Endothelial cell of umbilical vein (primary cell): ENCODE results near the gene MRPL55. TPM values are rescaled to one million over a fixed set of nuclear protein-coding genes. Genes with fewer than 3 reads are reported as not detected.

Source experiments
- BruUV-seq: library from RNA; stranded (reverse); fragments of 400-500 nt; replicated peaks from 2 replicates; lab custom pipeline; 2021; lab: Mats Ljungman, UMichigan
- CTCF ChIA-PET: fragments of 300-600, 350-600 bp; sonication (Branson Sonifier 250); formaldehyde crosslinking; loops from one replicate; lab custom pipeline; 2021; ENCODE audit warnings: antibody characterized with exemption, inconsistent platforms; lab: Charles Lee
- POLR2A ChIA-PET: fragments of 300-600, 350-600 bp; sonication (Branson Sonifier 250); formaldehyde crosslinking; loops from one replicate; lab custom pipeline; 2021; ENCODE audit warnings: antibody characterized with exemption, inconsistent platforms; lab: Charles Lee
- DNase-seq: peaks from one replicate; pipeline ENCODE4 v3.0.0-alpha.2; 2011; ENCODE audit warnings: low read depth, low spot score
- FAIRE-seq: peaks from 2 replicates; lab custom pipeline; 2011; peaks lifted over from hg19 to GRCh38; lab: Jason Lieb, UNC
- H2AFZ ChIP-seq: 2 replicates; pipeline ENCODE4 v1.6.0; 2012; ENCODE audit warnings: low read depth, low read length, control low read depth, inconsistent platforms
- H3K27ac ChIP-seq: 2 replicates; pipeline ENCODE4 v1.5.1; 2011; ENCODE audit warnings: low read depth, mild to moderate bottlenecking, control low read depth, low read length, moderate library complexity; ENCODE audit not compliant: insufficient read depth
- H3K27me3 ChIP-seq, 2 experiments: 2 replicates each; pipeline versions ENCODE4 v1.6.0 to v1.6.1; 2011; ENCODE audit warnings: low read length in 2 of 2, mixed read lengths in 1 of 2; ENCODE audit not compliant: control insufficient read depth in 2 of 2, insufficient read depth in 2 of 2
- H3K36me3 ChIP-seq, 2 experiments: 2 replicates in 1 of 2; 3 replicates in 1 of 2; pipeline ENCODE4 v1.5.1; 2011; ENCODE audit warnings: low read length in 2 of 2, mild to moderate bottlenecking in 1 of 2, moderate library complexity in 1 of 2; ENCODE audit not compliant: control insufficient read depth in 2 of 2, insufficient read depth in 2 of 2; ENCODE audit errors: extremely low read depth in 1 of 2
- H3K4me1 ChIP-seq: 3 replicates; pipeline ENCODE4 v1.5.1; 2011; ENCODE audit warnings: mild to moderate bottlenecking, low read length; ENCODE audit not compliant: control insufficient read depth, insufficient read depth; ENCODE audit errors: extremely low read depth
- H3K4me2 ChIP-seq: 2 replicates; pipeline ENCODE4 v1.6.1; 2011; ENCODE audit warnings: low read length, control low read depth, mixed read lengths; ENCODE audit not compliant: insufficient read depth
- H3K4me3 ChIP-seq, 3 experiments: fragments of 200-600 bp in 1 of 3; sonication (generic), shearing (Covaris generic) in 1 of 3; replicated peaks in 1 of 3; 2 replicates each; pipeline ENCODE4 v1.5.1; 2011 to 2016; ENCODE audit warnings: control low read depth in 3 of 3, low read length in 3 of 3, mild to moderate bottlenecking in 2 of 3, inconsistent platforms in 1 of 3, low read depth in 1 of 3, moderate library complexity in 1 of 3; ENCODE audit not compliant: insufficient read depth in 1 of 3
- H3K79me2 ChIP-seq: 2 replicates; pipeline ENCODE4 v1.6.0; 2012; ENCODE audit warnings: low read length, inconsistent platforms; ENCODE audit not compliant: control insufficient read depth, insufficient read depth
- H3K9ac ChIP-seq: replicated peaks from 2 replicates; pipeline ENCODE3; 2011; ENCODE audit warnings: low read length, control low read depth; ENCODE audit not compliant: insufficient read depth; ENCODE audit errors: extremely low read depth
- H3K9me1 ChIP-seq: replicated peaks from 3 replicates; pipeline ENCODE4 v1.6.0; 2011; ENCODE audit warnings: mild to moderate bottlenecking, low read length; ENCODE audit not compliant: control insufficient read depth, insufficient read depth; ENCODE audit errors: extremely low read depth
- H3K9me3 ChIP-seq: replicated peaks from 2 replicates; pipeline ENCODE4 v1.5.1; 2012; ENCODE audit warnings: low read length, inconsistent platforms; ENCODE audit not compliant: control insufficient read depth, insufficient read depth
- H4K20me1 ChIP-seq: replicated peaks from 2 replicates; pipeline ENCODE3; 2011; ENCODE audit warnings: mild to moderate bottlenecking, low read length; ENCODE audit not compliant: control insufficient read depth, insufficient read depth; ENCODE audit errors: extremely low read depth
- CTCF ChIP-seq, 2 donors: IDR thresholded peaks; 1 replicate in 1 of 2; 2 replicates in 1 of 2; pipeline ENCODE4 v1.5.1; 2011; ENCODE audit warnings: low read length in 2 of 2, mild to moderate bottlenecking in 2 of 2, moderate library complexity in 2 of 2, control low read depth in 1 of 2, inconsistent platforms in 1 of 2, low read depth in 1 of 2; ENCODE audit not compliant: insufficient read depth in 1 of 2; ENCODE audit errors: extremely low read depth in 1 of 2
- EZH2 ChIP-seq: IDR thresholded peaks from 2 replicates; pipeline ENCODE4 v1.6.1; 2012; ENCODE audit warnings: borderline replicate concordance, low read depth, mild to moderate bottlenecking, moderate library complexity, low read length, inconsistent platforms; ENCODE audit not compliant: severe bottlenecking
- FOS ChIP-seq: IDR thresholded peaks from 2 replicates; pipeline ENCODE4 v1.6.1; 2011; ENCODE audit warnings: mild to moderate bottlenecking, low read length, moderate library complexity, borderline replicate concordance; ENCODE audit not compliant: insufficient read depth
- GATA2 ChIP-seq: IDR thresholded peaks from 2 replicates; pipeline ENCODE4 v1.7.0; 2011; ENCODE audit warnings: low read depth, mild to moderate bottlenecking, moderate library complexity, mixed read lengths, low read length; ENCODE audit not compliant: insufficient read length, insufficient read depth
- JUN ChIP-seq: IDR thresholded peaks from 2 replicates; pipeline ENCODE4 v1.6.1; 2011; ENCODE audit warnings: borderline replicate concordance, low read depth; ENCODE audit not compliant: insufficient read length, insufficient read depth
- MAX ChIP-seq: IDR thresholded peaks from 2 replicates; pipeline ENCODE4 v1.6.1; 2011; ENCODE audit not compliant: insufficient read depth, insufficient read length
- MYC ChIP-seq: IDR thresholded peaks from one replicate; pipeline ENCODE4 v1.6.1; 2011; ENCODE audit warnings: mild to moderate bottlenecking, low read depth, low read length
- POLR2A ChIP-seq: IDR thresholded peaks from 2 replicates; pipeline ENCODE4 v1.6.1; 2012; ENCODE audit warnings: low read depth, mild to moderate bottlenecking, control low read depth, low read length
- POLR2AphosphoS5 ChIP-seq: IDR thresholded peaks from 2 replicates; pipeline ENCODE4 v1.6.1; 2012; ENCODE audit warnings: low read depth, mild to moderate bottlenecking, control low read depth, low read length, moderate library complexity; ENCODE audit not compliant: insufficient read depth
- dilution Hi-C: fragments of 300-500 bp; cut with MboI; formaldehyde crosslinking; loops from one replicate; pipeline ENCODE4 v1.15.0; 2019; ENCODE audit warnings: low sequenced_read_pairs; ENCODE audit not compliant: extremely low pct_ligation_motif_present
- intact Hi-C: fragments of 100-400 bp; cut with micrococcal nuclease; formaldehyde crosslinking; loops from one replicate; pipeline ENCODE4 v1.10.0; 2022
- polyA plus RNA-seq, 4 experiments: library from polyadenylated mRNA; depleted of rRNA in 3 of 4; stranded (reverse) in 3 of 4; unstranded in 1 of 4; fragments of >200 nt; gene quantifications; 2 replicates each; pipeline versions ENCODE4 v1.2.1 to v1.2.3, GENCODE V29; 2011 to 2012; ENCODE audit warnings: missing spikeins in 1 of 4
- total RNA-seq: library from RNA; stranded (reverse); gene quantifications from 2 replicates; pipeline ENCODE4 v1.2.3, GENCODE V29; 2021

The MRPL55 gene
- total and polyA plus RNA-seq, 2 donors (not counting 3 experiments of a cell fraction or from before 2014, with no cell fraction given), result 58.7 to 155 TPM

DNA sequence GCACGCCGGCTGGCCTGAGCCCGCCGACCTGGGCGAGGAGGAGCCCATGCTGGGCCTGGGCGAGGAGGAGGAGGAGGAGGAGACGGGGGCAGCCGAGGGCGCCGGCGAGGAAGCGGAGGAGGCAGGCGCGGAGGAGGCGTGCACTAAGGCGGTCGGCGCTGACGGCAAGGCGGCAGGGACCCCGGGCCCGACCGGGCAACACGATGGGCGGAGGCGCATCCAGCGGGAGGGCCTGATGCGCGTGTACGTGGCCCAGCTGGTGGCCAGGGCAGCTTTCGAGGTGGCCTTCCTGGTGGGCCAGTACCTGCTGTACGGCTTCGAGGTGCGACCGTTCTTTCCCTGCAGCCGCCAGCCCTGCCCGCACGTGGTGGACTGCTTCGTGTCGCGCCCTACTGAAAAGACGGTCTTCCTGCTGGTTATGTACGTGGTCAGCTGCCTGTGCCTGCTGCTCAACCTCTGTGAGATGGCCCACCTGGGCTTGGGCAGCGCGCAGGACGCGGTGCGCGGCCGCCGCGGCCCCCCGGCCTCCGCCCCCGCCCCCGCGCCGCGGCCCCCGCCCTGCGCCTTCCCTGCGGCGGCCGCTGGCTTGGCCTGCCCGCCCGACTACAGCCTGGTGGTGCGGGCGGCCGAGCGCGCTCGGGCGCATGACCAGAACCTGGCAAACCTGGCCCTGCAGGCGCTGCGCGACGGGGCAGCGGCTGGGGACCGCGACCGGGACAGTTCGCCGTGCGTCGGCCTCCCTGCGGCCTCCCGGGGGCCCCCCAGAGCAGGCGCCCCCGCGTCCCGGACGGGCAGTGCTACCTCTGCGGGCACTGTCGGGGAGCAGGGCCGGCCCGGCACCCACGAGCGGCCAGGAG is 49.3 kb upstream of the MRPL55 start:
- BruUV-seq, result no TSS peak
- FAIRE-seq, result no peak
- POLR2A ChIA-PET, result no interaction called here

More for the DNA sequence above, 49.3 kb upstream of the MRPL55 start:
- no peak overlapping the region for H3K27ac ChIP-seq
- H3K79me2 ChIP-seq, result no peaks in the 10 kb centered on the region
- CTCF ChIA-PET, result no interaction called here
- dilution Hi-C loops, result no loop called here
- H2AFZ ChIP-seq, result no peak overlapping the region
- no peak overlapping the region for H3K9ac ChIP-seq
- intact Hi-C loops, result no loop called here
- H3K9me1 ChIP-seq, result no peaks in the 10 kb centered on the region
- no peaks in the 10 kb centered on the region for H4K20me1 ChIP-seq
- no peaks in the 10 kb centered on the region for H3K27me3 ChIP-seq
- TF ChIP-seq MAX (no peak), JUN (no peak), POLR2AphosphoS5 (no peak), GATA2 (no peak), EZH2 (no peak), CTCF (IDR thresholded peaks at IDR 0.05; ENCODE audit: extremely low read depth in 1 of 2, insufficient read depth in 1 of 2, low read depth in 1 of 2, low read length in 2 of 2) (no peak), MYC (no peak), POLR2A (no peak), FOS (no peak)
- no peaks in the 10 kb centered on the region for H3K9me3 ChIP-seq
- no peak overlapping the region for H3K4me2 ChIP-seq
- no peak overlapping the region for H3K4me3 ChIP-seq
- no peak for DNase-seq
- H3K4me1 ChIP-seq, result peaks cover 19% of the 10 kb centered on the region
- no peaks in the 10 kb centered on the region for H3K36me3 ChIP-seq
